Esophagus squamous epithelium (tissue), 4 donors: ENCODE measurements around the gene METAP2.

ENCODE experiments used
- POLR2A ChIP-seq, 4 donors: fragments of 450-650 bp; IDR thresholded peaks; one replicate each; pipeline ENCODE4 v1.6.1; 2017; ENCODE audit warnings: antibody characterized with exemption in 4 of 4, mild to moderate bottlenecking in 4 of 4, moderate library complexity in 3 of 4
- TF ChIP-seq, protein P1 (sequence below), 6 experiments: fragments of 450-650 bp in 4 of 6; fragments of 200-600 bp in 2 of 6; sonication (generic) in 2 of 6; IDR thresholded peaks; one replicate each; pipeline ENCODE4 v1.5.1; 2016 to 2019; ENCODE audit warnings: antibody characterized with exemption in 6 of 6, mild to moderate bottlenecking in 4 of 6, moderate library complexity in 4 of 6

DNA sequence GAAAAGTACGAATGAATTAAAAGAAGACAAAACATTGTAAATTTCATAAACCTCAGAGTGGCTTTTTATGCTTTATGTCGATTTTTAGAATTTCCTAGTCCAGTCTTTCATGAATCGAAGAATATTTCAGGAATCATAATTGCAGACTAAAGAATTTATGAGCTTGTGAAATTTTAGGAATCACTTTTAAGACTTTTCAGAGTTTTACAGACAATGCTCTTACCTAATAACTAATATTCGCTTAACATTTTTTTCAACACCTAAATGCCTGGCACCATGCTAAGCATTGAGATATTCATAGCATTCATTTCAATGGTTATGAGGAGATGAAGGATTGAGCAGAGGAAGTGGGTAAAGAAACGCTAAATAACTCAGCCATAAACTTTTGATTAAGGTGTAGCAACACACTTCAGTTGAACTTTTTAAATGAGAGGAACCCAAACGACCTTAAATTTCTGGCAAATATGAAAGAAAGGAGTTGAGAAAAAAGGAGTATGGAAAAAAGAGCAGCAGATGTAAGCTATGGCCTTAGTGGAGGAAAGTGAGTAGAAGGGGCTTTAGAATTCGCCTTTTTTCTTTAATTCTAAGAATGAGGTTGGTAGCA lies 78.1 kb downstream of the METAP2 start:
- TF ChIP-seq, protein P1, sequence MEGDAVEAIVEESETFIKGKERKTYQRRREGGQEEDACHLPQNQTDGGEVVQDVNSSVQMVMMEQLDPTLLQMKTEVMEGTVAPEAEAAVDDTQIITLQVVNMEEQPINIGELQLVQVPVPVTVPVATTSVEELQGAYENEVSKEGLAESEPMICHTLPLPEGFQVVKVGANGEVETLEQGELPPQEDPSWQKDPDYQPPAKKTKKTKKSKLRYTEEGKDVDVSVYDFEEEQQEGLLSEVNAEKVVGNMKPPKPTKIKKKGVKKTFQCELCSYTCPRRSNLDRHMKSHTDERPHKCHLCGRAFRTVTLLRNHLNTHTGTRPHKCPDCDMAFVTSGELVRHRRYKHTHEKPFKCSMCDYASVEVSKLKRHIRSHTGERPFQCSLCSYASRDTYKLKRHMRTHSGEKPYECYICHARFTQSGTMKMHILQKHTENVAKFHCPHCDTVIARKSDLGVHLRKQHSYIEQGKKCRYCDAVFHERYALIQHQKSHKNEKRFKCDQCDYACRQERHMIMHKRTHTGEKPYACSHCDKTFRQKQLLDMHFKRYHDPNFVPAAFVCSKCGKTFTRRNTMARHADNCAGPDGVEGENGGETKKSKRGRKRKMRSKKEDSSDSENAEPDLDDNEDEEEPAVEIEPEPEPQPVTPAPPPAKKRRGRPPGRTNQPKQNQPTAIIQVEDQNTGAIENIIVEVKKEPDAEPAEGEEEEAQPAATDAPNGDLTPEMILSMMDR (IDR thresholded peaks at IDR 0.05), result no peak
- no peak for TF ChIP-seq POLR2A (IDR thresholded peaks at IDR 0.05)
